A673 (cell line): ENCODE data around the gene UNC5A.

Source experiments
- CTCF ChIP-seq: fragments of 300-800, 200-600 bp; sonication (generic); conservative IDR thresholded peaks from 2 replicates; pipeline ENCODE4 v1.5.1; 2017; ENCODE audit warnings: low read depth, mild to moderate bottlenecking, antibody characterized with exemption, low read length, moderate library complexity, mixed read lengths
- EZH2 ChIP-seq: fragments of 200-600 bp; sonication (generic); IDR thresholded peaks from 2 replicates; pipeline ENCODE4 v1.6.1; 2017; ENCODE audit warnings: borderline replicate concordance, low read depth, mild to moderate bottlenecking, mixed read lengths, antibody characterized with exemption, low read length; ENCODE audit not compliant: poor library complexity, severe bottlenecking

- TF ChIP-seq CTCF, result no peak
- TF ChIP-seq EZH2, result no peak
Observed at GRCh38 chr5:176882567-176882903, 72.2 kb downstream of the UNC5A start.
